ENCODE data around the gene EIF4E2.

EIF4E2 gene, protein sequence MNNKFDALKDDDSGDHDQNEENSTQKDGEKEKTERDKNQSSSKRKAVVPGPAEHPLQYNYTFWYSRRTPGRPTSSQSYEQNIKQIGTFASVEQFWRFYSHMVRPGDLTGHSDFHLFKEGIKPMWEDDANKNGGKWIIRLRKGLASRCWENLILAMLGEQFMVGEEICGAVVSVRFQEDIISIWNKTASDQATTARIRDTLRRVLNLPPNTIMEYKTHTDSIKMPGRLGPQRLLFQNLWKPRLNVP

GRCh38 chr2:232550354-232551249, at the start of gene EIF4E2, which contains the start of gene TIGD1:
Gene EIF4E2, plus strand, starts transcription at chr2:232550689. Its CDS starts 36 bp downstream, at chr2:232550725.
Gene TIGD1, minus strand, starts transcription at chr2:232550557. Its CDS starts 675 bp downstream, at chr2:232549882.
- FAIRE-seq, result no peak

DNA sequence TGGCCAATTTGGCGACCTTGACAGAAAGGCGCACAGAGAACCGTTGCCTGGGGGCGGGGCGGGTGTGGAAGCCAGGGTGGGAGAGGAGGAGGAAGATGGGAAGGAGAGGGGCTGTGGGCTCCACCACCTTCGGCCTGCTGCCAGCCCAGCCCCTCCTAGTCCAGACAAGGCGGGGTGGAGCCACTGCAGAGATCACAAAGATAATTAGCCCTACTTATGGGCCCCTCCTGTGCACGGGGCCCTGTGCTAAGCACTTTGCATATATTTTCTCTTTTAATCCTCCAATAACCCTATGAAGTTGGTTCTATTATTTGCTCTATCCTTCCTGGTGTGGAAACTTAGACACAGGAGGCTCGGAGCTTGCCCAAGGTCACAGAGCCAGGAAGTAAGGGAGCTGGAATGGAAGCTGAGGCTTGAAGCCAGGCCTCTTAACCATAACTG, 49.1 kb upstream of the EIF4E2 start:
- FAIRE-seq, result no peak

DNA sequence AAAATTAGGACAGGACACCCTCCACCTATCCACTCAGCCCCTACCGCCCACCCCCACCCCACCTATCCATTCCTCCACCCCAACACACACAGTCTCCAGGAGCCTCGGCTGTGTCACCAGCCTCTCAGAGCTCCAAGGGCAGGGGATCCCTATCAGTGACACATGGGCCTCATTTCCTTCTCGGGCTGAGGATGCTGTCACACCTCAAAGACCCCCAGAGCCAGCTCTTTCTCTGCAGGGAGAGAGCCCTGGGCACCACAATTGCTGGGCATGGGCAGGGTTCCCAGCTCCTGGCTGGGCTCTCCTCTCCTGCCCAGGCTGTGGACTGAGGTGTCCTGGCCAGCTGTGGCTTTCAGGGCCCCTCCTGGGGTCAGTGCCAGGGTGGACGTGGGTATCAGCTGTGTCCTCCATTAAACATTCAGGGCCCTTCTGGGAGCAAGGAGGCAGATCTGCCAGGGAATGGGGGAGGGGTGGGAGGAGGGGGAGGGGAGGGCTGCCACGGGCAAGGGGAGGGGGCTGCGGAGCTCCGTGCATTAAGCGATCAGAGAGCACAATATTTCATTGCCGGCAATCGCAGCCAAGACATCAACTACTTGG, 48.6 kb upstream of the EIF4E2 start:
- no peak for FAIRE-seq

DNA sequence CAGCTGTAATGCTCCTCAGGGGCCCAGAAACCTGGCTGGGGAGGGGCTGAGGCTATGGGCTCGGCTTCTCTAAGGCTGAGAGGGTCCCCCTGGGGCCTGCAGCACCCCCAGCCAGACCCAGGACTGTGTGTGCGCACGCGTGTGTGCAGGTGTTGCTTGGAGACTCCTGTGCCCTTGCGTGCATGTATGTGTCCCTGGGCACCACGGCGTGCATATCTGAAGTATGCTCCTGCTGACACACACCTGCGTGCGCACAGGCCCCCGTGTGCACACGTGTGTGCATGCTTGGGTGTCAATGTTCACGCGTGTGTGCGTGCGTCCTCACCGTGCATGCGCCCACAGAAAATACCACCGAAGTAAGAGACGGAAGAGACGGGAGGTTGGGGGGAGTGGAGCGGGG, 48.0 kb upstream of the EIF4E2 start:
- no peak for FAIRE-seq

GRCh38 chr2:232502911-232503808, 47.3 kb upstream of the EIF4E2 start:
- no peak for FAIRE-seq

GRCh38 chr2:232503809-232504323, 46.6 kb upstream of the EIF4E2 start:
- FAIRE-seq, result no peak

DNA sequence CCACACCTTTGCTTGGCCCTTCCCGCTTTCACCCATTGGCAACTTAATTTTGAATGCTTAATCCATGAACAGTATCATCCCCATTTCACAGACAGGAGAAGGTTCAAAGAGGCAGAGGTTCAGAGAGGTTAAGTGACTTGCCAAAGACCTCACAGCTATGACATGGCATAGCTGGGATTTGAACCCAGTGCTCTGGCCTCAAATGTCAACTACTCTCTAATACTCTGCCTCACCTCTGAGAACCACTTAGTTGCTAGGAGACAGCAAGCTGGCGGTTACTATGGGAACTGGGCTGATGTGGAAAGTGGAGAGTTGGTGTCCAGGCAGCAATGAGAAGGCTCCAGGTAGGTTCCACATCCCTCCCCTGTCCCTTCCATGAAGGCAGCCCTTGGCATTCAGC, 46.1 kb upstream of the EIF4E2 start:
- FAIRE-seq, result no peak

- FAIRE-seq, result no peak
Measured at GRCh38 chr2:232505856-232506255, 44.6 kb upstream of the EIF4E2 start.

GRCh38 chr2:232506709-232507108, 43.8 kb upstream of the EIF4E2 start:
- FAIRE-seq, result no peak

- no peak for FAIRE-seq
Measured at GRCh38 chr2:232508251-232508650, 42.2 kb upstream of the EIF4E2 start.

- FAIRE-seq, result no peak
Measured at GRCh38 chr2:232511336-232511890, 39.1 kb upstream of the EIF4E2 start.

DNA sequence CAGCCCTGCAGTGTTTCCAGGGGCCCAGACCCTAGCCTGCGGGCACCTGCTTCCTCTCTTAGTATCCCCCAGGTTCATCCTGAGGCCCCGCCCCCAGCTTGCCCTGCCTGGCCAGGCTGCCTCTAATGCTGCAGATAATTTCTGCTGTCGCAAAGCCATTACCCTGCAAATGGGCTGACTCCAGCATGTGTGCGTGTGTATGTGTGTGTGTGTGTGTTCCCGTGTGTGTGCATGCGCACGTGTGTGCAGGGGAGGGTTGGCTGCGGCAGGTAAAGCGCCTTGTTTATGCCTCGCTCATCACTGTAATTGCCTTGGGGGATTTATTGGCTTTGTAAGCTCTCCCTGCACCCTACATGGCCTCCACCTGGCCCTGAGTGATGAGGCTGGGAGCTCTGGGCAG, 37.9 kb upstream of the EIF4E2 start:
- FAIRE-seq, result no peak

DNA sequence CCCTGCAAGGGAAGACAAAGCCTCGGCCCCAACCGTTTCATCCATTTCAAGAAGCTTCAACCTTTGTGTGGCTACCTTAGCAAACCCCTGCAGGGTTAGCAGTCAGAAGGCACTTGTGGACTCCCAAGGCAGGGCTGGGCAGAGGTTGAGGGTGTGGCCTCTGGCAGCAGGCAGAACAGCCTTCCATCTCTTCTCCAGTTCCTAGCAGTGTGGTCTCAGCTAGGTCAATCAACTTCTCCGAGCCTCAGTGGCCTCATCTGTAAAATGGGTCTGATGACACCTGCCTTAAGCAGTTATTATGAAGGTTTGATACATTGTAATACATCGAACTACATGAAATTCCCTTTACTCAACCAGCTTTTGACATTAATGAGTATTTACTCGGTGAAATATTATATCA, 37.1 kb upstream of the EIF4E2 start:
- FAIRE-seq, result no peak

GRCh38 chr2:232515639-232516038, 34.9 kb upstream of the EIF4E2 start:
- FAIRE-seq, result no peak

DNA sequence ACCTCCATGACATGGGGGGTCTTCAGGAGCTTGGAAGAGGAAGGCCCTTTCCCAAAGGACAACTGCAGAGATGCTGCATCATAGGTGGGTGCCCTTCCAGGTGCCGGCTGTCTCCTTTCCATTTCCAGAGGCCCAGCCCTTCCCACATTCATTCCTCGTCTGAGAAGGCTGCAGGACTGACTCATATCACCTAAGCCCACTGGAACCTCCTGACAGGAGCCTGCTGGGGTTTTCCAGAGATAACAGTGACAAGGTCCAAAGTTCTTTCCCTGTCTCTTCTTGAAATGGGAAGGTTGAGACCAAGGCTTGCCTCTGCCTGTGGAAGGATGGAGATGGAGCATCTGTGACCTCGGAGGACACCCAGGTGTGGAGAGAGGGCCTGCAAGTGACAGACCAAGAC, 33.9 kb upstream of the EIF4E2 start:
- no peak for FAIRE-seq

DNA sequence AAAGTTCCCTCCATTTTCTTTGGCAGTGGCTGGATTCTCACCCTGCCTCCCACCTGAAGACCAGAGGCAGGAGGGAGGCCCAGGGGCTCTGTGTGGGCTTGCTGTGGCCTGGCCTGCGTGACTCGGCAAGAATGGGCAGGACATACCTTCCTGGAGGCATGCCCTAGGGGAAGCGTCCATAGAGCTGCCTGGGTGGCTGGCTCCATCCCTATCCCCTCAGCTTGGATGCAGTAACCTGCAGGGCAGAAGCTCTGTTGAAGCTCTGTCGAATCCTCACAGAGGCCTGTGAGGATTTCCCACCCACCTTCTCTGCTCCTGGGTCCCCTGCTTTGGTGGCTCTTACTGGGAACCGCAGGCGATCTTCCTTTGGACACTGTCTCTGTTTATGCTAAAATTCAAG, 31.6 kb upstream of the EIF4E2 start:
- no peak for FAIRE-seq

DNA sequence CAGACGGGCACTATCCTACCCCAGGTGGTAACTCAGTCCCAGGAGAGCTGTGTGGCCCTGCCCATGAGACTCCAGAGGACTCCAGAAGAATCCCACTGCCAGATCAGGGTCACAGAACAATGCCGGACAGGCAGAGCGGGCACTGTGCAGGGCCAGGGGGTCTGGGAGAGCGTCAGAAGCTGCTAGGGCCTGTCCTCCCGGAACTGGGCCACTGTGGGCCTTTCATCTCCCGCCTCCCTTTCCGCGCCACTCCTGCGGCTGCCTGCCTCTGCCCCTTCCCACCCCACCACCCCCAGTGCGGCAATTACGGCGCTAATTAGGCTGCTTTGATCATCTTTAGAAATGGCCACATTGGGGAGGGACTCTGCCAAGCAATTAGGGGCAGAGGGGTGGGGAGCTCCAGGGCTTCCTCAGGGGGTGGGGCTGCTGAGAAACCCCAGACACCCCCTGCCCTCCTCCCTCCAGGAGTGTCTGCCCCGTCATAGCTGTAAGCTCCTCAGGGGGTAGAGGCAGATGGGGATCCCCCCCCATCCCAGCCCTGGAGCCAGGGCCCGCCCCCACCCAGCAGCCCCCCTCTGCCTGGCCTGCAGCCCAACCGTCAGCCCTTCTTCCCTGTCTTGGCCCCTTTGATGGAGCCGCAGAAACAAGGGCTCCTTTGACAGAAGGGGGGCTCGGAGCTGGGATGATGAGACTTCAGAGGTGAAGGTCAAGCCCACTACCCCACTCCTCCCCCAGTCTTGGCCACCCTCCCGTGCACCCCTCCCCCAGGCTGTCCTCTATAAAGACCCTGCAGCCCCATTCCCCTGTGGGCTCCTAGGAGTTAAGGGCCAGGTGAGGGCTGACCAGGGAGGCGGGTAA, 30.7 kb upstream of the EIF4E2 start, which contains the start of gene PRSS56:
Gene PRSS56, plus strand, starts transcription at position 808 of the 858 bp plus-strand sequence. CDS start 211 bp downstream, outside the sequence.
- no peak for FAIRE-seq

DNA sequence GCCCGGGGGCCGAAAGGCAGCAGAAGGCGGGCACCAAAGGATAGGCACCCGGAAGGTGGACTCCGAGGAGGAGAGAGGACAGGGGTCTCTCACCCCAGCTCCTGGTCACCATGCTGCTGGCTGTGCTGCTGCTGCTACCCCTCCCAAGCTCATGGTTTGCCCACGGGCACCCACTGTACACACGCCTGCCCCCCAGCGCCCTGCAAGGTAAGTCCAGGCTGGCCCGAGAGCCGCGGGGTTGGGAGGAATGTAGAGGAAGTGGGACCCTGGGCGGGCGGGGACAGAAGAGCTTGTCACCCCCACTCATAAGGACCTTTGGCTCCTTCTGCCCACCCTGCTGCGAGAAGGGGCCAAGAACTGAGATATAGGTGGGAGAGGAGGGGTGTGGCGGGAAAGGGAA, 30.0 kb upstream of the EIF4E2 start:
- FAIRE-seq, result no peak

GRCh38 chr2:232521098-232521497, 29.4 kb upstream of the EIF4E2 start:
- FAIRE-seq, result no peak

DNA sequence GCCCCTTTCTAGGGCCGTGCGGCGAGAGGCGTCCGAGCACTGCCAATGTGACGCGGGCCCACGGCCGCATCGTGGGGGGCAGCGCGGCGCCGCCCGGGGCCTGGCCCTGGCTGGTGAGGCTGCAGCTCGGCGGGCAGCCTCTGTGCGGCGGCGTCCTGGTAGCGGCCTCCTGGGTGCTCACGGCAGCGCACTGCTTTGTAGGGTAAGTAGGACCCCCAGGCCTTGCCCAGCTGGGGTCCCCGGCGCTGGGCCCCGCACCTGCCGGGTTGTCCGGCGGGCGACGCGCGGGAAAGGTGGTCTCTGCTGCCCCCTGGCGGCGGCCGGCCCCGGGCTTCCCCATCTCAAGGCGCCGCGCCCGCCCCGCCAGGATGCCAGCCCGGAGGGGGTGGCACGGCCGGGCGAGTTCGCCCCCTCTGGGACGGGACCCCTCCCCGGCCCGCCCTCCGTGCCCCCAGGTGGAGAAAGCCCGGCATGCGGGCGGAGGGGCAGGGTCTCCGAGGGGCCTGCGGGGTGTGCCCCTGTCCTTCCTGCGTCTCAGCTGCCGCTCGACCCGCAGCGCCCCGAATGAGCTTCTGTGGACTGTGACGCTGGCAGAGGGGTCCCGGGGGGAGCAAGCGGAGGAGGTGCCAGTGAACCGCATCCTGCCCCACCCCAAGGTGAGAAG, 28.4 kb upstream of the EIF4E2 start:
- no peak for FAIRE-seq

All from A204.1 (cell line).